ENCODE results near the gene TMEM203.

TMEM203 gene

GRCh38 chr9:137194909-137195308 is 10.5 kb downstream of the TMEM203 start:
- TF ChIP-seq, protein P1, sequence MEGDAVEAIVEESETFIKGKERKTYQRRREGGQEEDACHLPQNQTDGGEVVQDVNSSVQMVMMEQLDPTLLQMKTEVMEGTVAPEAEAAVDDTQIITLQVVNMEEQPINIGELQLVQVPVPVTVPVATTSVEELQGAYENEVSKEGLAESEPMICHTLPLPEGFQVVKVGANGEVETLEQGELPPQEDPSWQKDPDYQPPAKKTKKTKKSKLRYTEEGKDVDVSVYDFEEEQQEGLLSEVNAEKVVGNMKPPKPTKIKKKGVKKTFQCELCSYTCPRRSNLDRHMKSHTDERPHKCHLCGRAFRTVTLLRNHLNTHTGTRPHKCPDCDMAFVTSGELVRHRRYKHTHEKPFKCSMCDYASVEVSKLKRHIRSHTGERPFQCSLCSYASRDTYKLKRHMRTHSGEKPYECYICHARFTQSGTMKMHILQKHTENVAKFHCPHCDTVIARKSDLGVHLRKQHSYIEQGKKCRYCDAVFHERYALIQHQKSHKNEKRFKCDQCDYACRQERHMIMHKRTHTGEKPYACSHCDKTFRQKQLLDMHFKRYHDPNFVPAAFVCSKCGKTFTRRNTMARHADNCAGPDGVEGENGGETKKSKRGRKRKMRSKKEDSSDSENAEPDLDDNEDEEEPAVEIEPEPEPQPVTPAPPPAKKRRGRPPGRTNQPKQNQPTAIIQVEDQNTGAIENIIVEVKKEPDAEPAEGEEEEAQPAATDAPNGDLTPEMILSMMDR (IDR thresholded peaks at IDR 0.05; ENCODE audit: control extremely low read depth, extremely low read depth, low read depth, missing control alignments) = no peak
- no peak for DNase-seq (ENCODE audit: extremely low spot score)
- ChIA-PET CTCF (interaction anchor here (1.6 to 2.8 kb wide), 2 partner anchors 21 to 42 kb away, joined by 4 to 13 read pairs; no protein-coding TSS in a partner anchor), POLR2A (no interaction called here)

DNA sequence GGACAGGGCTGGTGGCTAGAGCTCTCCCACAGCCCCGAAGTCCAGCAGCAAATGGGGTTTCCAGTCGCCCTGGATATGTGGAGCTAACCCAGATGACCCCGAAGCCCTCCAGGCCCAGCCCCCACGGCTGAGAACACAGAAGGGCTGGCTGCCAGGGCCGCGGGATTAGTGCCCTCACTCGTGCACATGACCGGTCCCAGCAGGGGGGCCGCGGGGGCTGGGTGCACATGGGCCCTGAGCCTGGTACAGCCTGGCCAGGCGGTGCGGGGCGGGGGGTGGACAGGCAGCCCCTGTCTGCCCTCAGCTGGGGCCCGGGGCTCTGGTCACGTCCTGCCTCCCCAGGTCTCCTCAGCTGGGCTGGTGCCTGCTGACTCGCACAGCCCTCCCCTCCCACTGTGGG is 11.1 kb downstream of the TMEM203 start:
- POLR2A ChIA-PET = no interaction called here
- no peak for DNase-seq (ENCODE audit: extremely low spot score)
- TF ChIP-seq, protein P1 (IDR thresholded peaks at IDR 0.05; ENCODE audit: control extremely low read depth, extremely low read depth, low read depth, missing control alignments) = no peak
- CTCF ChIA-PET = interaction anchor here (0.9 to 4.0 kb wide), 4 partner anchors 13 to 43 kb away, joined by 3 to 17 read pairs (median 8); partner anchors contain the start of gene RNF224

DNA sequence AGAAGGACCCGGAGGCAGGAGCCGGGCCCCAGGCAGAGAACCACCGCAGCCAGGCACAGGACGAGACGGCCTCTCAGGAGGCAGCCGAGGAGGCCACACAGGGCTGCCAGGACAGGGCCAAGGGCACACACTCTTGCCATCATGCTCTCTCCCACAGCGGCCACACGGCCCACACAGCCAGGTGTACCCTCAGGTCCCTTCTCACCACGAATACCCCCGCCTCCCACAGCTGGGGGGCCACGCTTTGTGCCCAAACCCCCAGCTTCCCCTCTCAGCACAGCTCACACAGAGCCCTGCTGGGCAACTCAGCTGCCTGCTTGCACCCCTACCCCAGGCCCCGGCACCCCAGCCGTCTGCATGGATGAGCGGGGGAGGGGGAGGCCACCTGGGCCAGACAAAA is 11.7 kb downstream of the TMEM203 start:
- ChIA-PET POLR2A (interaction anchor here (0.5 kb wide), 1 partner anchor 57 kb away, joined by 9 read pairs; no protein-coding TSS in a partner anchor), CTCF (interaction anchor here (0.9 to 4.0 kb wide), 4 partner anchors 14 to 43 kb away, joined by 3 to 17 read pairs (median 8); partner anchors contain the start of gene RNF224)
- TF ChIP-seq, protein P1 (IDR thresholded peaks at IDR 0.05; ENCODE audit: control extremely low read depth, extremely low read depth, low read depth, missing control alignments) = no peak
- no peak for DNase-seq (ENCODE audit: extremely low spot score)

DNA sequence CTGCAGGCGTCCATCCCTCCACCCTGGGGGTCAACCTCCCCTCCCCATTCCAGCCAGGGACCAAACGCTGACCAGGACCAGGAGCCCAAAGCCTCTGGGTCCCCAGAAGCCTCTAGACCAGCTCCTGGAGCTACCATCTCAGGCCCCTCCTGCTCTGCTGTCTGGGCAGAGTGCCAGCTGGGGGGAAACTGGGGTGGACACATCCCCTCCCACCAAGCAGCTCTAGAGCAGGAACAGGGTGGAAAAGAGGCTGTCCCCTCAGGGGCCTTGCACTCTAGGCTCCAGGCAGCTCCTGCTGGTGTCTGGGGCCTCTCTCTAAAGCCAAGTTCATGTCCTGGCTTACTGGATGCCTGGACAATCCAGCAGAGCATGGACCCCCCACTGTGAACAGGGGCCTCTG is 12.6 kb downstream of the TMEM203 start:
- DNase-seq (ENCODE audit: extremely low spot score) = no peak
- TF ChIP-seq, protein P1 (IDR thresholded peaks at IDR 0.05; ENCODE audit: control extremely low read depth, extremely low read depth, low read depth, missing control alignments) = no peak
- ChIA-PET CTCF (interaction anchor here (1.3 to 4.0 kb wide), 3 partner anchors 17 to 44 kb away, joined by 3 to 17 read pairs (median 9); partner anchors contain the start of gene RNF224), POLR2A (interaction anchor here (0.6 kb wide), 1 partner anchor 23 kb away, joined by 4 read pairs; no protein-coding TSS in a partner anchor)

GRCh38 chr9:137192448-137192780 is 13.0 kb downstream of the TMEM203 start:
- ChIA-PET CTCF (interaction anchor here (1.3 to 4.0 kb wide), 3 partner anchors 17 to 44 kb away, joined by 3 to 17 read pairs (median 9); partner anchors contain the start of gene RNF224), POLR2A (interaction anchor here (0.6 kb wide), 1 partner anchor 24 kb away, joined by 4 read pairs; no protein-coding TSS in a partner anchor)
- no peak for DNase-seq (ENCODE audit: extremely low spot score)
- TF ChIP-seq, protein P1 (IDR thresholded peaks at IDR 0.05; ENCODE audit: control extremely low read depth, extremely low read depth, low read depth, missing control alignments) = no peak

DNA sequence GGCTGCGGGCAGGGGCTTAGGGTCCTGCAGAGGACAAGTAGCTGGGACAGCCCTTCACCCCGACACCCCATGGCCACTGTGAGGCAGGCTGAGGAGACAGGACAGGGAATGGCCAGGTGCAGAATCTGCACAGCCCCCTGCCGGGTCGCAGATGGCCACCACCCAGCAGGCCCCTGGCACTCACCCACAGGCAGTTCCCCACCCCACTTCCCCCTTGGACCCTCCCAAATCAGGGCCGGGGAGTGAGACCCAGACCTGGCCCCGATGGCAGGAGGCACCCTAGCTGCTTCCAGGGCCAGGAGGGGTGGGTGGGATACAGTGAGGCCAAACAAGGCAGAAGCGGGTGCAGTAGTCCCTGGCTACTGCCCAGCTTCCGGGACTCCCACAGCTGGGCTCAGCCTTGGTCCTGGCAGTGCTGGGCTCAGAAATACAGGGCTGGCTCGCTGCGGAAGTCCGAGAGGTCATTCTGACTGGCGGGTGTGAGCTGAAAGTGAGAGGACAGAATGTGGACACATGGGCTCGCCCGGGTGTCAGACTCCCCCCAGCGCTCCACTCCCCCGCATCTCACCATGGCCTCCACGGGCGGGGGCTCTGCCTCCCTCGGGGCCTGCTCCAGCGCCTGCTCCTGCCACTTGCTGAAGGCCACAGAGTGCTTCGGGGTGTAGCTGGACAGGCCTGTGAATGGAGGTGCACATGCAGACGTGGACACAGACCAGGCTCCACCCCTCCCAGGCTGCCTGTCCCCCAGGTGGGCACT is 13.6 kb downstream of the TMEM203 start:
- CTCF ChIA-PET = interaction anchor here (1.7 to 4.0 kb wide), 2 partner anchors 35 to 45 kb away, joined by 9 to 17 read pairs; partner anchors contain the start of gene RNF224
- DNase-seq (ENCODE audit: extremely low spot score) = no peak
- TF ChIP-seq, protein P1 (IDR thresholded peaks at IDR 0.05; ENCODE audit: control extremely low read depth, extremely low read depth, low read depth, missing control alignments) = no peak
- POLR2A ChIA-PET = no interaction called here
